ENCODE data around the gene SMIM13.

SMIM13 gene

DNA sequence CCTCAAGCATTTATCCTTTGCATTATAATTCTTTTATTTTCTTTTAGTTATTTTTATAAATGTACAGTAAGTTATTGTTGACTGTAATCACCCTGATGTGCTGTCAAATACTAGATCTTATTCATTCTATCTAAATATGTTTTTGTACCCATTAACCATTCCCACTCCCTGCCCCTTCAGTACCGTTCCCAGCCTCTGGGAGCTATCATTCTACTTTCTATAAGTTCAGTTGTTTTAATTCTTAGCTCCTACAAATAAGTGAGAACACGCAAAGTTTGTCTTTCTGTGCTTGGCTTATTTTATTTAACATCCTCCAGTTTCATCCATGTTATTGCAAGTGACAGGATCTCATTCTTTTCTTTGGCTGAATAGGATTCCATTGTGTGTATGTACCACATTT is 30.3 kb downstream of the SMIM13 start:
- DNase-seq = no peak

DNA sequence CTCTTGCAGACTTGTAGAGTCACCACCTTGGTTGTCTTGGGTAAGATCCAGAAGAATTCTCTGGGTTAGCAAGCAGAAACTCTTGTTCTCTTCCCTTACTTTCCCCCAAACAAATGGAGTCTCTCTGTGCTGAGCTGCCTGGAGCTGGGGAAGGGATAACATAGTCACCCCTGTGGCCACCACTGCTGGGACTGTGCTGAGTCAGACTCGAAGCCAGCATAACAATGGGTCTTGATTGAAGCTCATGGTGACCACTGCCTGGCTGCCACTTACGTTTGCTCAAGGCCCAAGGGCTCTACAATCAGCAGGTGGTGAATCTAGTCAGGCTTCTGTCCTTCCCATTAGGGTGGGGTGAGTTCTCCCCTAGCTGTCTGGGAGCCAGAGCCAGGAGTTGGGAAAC is 33.2 kb downstream of the SMIM13 start:
- no peak for DNase-seq

DNA sequence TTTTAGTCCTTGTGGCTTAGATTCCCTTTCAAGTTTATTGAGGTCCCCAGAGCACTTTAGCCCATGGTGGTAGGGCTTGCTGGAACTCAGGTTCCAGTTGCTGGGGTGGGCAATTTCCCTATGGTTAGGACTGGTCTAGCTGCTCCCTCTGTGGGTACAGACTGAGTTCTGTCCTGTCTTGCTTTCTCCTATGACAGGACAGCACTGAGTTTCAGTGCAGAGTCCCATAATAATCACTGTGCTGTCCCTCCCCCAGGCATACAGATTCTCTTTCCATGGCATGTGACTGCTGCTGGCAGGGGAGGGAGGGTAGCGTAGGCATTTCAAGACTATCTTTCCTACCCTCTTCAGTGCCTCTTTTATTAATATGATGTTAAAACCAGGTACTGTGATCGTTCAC is 35.0 kb downstream of the SMIM13 start:
- no peak for DNase-seq

GRCh38 chr6:11129908-11130565 is 36.4 kb downstream of the SMIM13 start:
- DNase-seq = no peak

DNA sequence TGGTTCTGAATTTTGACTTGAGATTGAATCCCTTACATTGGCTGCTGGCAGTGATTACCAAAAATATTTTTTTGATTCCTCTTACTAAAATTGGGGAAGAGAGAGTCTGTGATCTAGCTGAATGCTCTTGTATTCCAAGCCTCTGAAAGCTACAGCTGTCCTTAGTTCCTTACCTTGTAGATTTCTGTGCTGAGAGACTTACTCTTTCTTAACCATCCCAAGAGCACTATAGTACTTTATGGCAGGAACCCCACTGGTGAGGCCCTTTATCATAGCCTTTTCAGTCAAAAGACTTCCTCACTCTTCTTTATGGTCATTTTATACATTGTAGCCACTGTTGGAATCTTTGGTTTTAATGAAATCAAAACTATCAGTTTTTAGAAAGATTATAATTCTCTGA is 37.0 kb downstream of the SMIM13 start:
- DNase-seq = no peak

- DNase-seq = no peak
These were observed 38.7 kb downstream of the SMIM13 start for GRCh38 chr6:11132194-11132888.

DNA sequence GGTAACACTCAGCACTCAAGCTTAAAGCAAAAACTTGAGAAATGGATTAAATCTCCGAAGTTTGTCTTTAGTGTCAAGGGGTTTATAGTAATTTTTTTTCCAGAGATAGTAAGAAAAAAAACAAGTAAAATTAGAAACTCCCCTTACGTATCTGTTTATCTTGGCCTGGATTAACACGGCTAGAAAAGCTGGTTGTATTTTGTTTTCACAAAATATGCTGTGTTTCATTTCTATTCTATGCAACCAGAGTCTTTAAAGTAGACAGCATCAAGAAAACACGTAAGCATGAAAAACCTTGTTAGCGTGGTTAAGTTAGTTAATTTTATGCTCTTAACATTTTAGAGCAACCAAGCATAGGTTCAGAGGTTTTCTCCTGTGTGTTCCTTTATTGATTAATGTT is 39.6 kb downstream of the SMIM13 start:
- DNase-seq = no peak

- DNase-seq = no peak
These were observed 43.2 kb downstream of the SMIM13 start for GRCh38 chr6:11136809-11137208.

- no peak for DNase-seq
These were observed 45.7 kb downstream of the SMIM13 start for GRCh38 chr6:11139051-11139960.

DNA sequence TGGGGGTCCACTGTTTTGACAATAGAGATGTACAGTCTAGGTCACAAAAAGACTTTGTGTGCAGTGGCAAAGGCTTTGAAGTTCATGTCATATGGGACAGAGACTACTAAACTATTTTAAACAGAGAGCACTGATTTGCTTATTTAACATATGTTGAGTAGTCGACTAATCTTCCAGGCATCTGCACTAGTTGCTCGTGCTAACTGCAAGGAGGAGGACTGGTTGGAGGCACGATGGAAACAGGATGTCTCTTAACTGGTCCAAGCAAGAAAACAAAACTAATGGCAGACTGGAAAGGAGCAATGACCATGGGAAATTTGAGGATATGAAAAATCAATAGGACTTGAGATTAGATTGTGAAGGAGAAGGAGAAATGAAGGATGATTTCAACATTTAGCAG is 46.4 kb downstream of the SMIM13 start:
- DNase-seq = no peak

GRCh38 chr6:11141295-11141694 is 47.7 kb downstream of the SMIM13 start:
- no peak for DNase-seq

- DNase-seq = no peak
These were observed 48.8 kb downstream of the SMIM13 start for GRCh38 chr6:11142296-11143027.

- DNase-seq = no peak
These were observed 50.0 kb downstream of the SMIM13 start for GRCh38 chr6:11143394-11144371.

DNA sequence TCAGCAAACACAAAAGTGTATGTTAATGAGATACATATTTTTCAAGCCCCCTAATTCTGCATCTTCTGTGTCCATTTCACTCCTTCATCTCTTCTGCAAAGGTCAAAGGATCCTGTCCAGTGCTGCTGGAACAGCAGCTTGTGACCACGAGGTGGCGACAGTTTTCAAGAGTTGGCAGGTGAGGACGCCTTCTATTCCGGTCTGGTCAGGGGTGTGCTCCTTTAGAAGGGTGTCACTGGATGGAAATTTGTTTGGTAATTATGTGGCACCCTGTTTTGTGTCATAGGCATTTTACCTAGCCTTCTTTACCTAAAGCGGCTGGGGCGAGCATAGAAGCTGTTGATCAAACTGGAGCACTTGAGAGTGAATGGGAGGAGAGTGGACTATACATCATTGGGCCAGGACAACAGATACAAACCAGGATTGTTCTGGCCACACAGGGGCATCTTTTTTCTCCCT is 50.8 kb downstream of the SMIM13 start:
- DNase-seq = no peak

- DNase-seq = no peak
These were observed 52.6 kb downstream of the SMIM13 start for GRCh38 chr6:11146117-11146826.

- peak; percentile 73 for DNase-seq
These were observed 55.9 kb downstream of the SMIM13 start for GRCh38 chr6:11149551-11149950.

DNA sequence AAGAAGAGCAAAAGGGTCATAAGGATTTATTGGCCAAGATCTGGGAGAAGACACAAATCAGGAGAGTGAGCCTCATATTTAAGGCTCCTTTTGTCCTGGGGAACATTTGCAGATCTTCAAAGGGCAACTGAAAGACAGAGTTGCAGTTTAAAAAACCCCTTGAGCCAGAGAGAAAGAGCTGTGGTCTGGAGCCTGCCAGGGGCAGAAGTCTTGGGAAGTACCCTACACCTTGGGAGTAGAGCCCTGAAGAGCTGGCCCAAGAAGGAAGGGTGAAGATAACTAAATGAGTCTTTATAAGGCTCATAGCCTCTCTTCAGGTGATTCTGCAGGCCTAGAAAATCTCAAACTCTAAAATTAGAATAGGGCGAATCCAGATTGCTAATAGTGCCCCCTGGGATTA is 57.9 kb downstream of the SMIM13 start:
- no peak for DNase-seq

- no peak for DNase-seq
These were observed 58.9 kb downstream of the SMIM13 start for GRCh38 chr6:11152581-11152980.

DNA sequence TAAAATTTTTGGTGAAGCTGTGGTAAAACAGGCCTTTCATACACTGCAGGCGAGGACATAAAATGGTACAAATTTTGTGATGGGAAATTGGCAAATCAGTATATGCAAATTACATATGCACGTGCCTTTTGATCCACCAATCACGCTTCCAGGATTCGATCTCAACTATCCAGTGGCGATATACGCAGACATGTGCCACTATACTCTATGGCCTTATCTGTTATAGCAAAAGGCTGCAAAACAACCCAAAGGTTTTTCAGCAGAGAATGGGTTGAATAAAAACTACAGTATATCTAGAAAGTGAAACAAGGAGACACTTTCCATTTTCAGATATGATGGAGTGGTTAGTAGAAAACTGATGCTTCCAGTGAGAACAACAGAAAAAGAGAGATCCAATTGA is 59.8 kb downstream of the SMIM13 start:
- no peak for DNase-seq

- no peak for DNase-seq
These were observed 62.0 kb downstream of the SMIM13 start for GRCh38 chr6:11155589-11155988.

DNA sequence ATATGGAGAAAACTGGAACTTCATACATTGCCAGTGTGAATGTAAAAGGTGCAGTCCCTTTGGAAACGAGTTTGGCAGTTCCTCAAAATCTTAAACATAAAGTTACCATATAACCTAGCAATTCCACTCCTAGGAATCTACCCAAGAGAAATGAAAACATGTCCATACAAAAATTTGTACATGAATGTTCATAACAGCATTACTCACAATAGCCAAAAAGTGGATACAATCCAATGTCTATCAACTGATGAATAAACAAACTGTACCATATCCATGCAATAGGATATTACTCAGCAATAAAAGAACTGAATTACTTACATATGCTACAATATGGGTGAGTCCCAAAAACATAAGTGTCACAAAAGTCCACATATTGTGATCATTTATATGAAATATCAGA is 66.6 kb downstream of the SMIM13 start:
- no peak for DNase-seq

All from DMS 273 treated with DMSO at 0.1 percent for 48 hours (cell line).